ENCODE data around the gene GALNT13. TPM values are rescaled to one million over a fixed set of nuclear protein-coding genes. Genes with fewer than 3 reads are reported as not detected.

Gene GALNT13
- total RNA-seq, 1 experiment from 2014 or later = not detected

GRCh38 chr2:154490530-154490929, 618.8 kb downstream of the GALNT13 start:
- intact Hi-C loops (cut with micrococcal nuclease; ENCODE audit: unreplicated experiment) = no loop called here
- H3K4me1 Mint-ChIP-seq (ENCODE audit: low read depth, unreplicated experiment) = peaks cover 17% of the 10 kb centered on the region
- CTCF ChIA-PET = no interaction called here
- no peak for DNase-seq
- no peaks in the 10 kb centered on the region for H3K36me3 Mint-ChIP-seq (ENCODE audit: insufficient read depth, unreplicated experiment)
- H3K27ac Mint-ChIP-seq (ENCODE audit: unreplicated experiment) = no peak overlapping the region
- no peak overlapping the region for H3K4me3 Mint-ChIP-seq (ENCODE audit: low read depth, unreplicated experiment)
- no peaks in the 10 kb centered on the region for H3K27me3 Mint-ChIP-seq (ENCODE audit: unreplicated experiment)
- peaks cover 2% of the 10 kb centered on the region for H3K9me3 Mint-ChIP-seq (ENCODE audit: low read depth, unreplicated experiment)
- TF ChIP-seq CTCF (IDR thresholded peaks at IDR 0.05; ENCODE audit: unreplicated experiment) = no peak
- BruUV-seq (replicated peaks) = no TSS peak

- H3K27ac Mint-ChIP-seq (ENCODE audit: unreplicated experiment) = no peak overlapping the region
- peaks cover 11% of the 10 kb centered on the region for H3K4me1 Mint-ChIP-seq (ENCODE audit: low read depth, unreplicated experiment)
- intact Hi-C loops (cut with micrococcal nuclease; ENCODE audit: unreplicated experiment) = no loop called here
- TF ChIP-seq CTCF (IDR thresholded peaks at IDR 0.05; ENCODE audit: unreplicated experiment) = no peak
- no TSS peak for BruUV-seq (replicated peaks)
- no peaks in the 10 kb centered on the region for H3K27me3 Mint-ChIP-seq (ENCODE audit: unreplicated experiment)
- CTCF ChIA-PET = interaction anchor here (0.5 kb wide), 1 partner anchor 45 kb away, joined by 3 read pairs; no protein-coding TSS in a partner anchor
- H3K4me3 Mint-ChIP-seq (ENCODE audit: low read depth, unreplicated experiment) = no peak overlapping the region
- no peak for DNase-seq
- H3K36me3 Mint-ChIP-seq (ENCODE audit: insufficient read depth, unreplicated experiment) = no peaks in the 10 kb centered on the region
- peaks cover 2% of the 10 kb centered on the region for H3K9me3 Mint-ChIP-seq (ENCODE audit: low read depth, unreplicated experiment)
Measured at GRCh38 chr2:154495455-154495868, 623.7 kb downstream of the GALNT13 start.

- H3K27ac Mint-ChIP-seq (ENCODE audit: unreplicated experiment) = no peak overlapping the region
- no TSS peak for BruUV-seq (replicated peaks)
- no peaks in the 10 kb centered on the region for H3K27me3 Mint-ChIP-seq (ENCODE audit: unreplicated experiment)
- TF ChIP-seq CTCF (IDR thresholded peaks at IDR 0.05; ENCODE audit: unreplicated experiment) = no peak
- intact Hi-C loops (cut with micrococcal nuclease; ENCODE audit: unreplicated experiment) = no loop called here
- CTCF ChIA-PET = no interaction called here
- no peak for DNase-seq
- peaks cover 11% of the 10 kb centered on the region for H3K4me1 Mint-ChIP-seq (ENCODE audit: low read depth, unreplicated experiment)
- H3K36me3 Mint-ChIP-seq (ENCODE audit: insufficient read depth, unreplicated experiment) = no peaks in the 10 kb centered on the region
- H3K9me3 Mint-ChIP-seq (ENCODE audit: low read depth, unreplicated experiment) = peaks cover 3% of the 10 kb centered on the region
- no peak overlapping the region for H3K4me3 Mint-ChIP-seq (ENCODE audit: low read depth, unreplicated experiment)
Measured at GRCh38 chr2:154497019-154497418, 625.3 kb downstream of the GALNT13 start.
